COLO668 (cell line): ENCODE results near the gene CELF5.
A peak's percentile ranks its signal among the peaks of the same experiment; 100 is the strongest.
"Not testable (repeated sequence)": the region's sequence is repeated elsewhere in the genome, so short reads cannot be mapped to it uniquely, and the experiment has no call there.

Experiments
- DNase-seq: peaks from one replicate; lab custom pipeline; 2025; ENCODE audit not compliant: unreplicated experiment; lab: John Stamatoyannopoulos, UW

CELF5 gene

DNA sequence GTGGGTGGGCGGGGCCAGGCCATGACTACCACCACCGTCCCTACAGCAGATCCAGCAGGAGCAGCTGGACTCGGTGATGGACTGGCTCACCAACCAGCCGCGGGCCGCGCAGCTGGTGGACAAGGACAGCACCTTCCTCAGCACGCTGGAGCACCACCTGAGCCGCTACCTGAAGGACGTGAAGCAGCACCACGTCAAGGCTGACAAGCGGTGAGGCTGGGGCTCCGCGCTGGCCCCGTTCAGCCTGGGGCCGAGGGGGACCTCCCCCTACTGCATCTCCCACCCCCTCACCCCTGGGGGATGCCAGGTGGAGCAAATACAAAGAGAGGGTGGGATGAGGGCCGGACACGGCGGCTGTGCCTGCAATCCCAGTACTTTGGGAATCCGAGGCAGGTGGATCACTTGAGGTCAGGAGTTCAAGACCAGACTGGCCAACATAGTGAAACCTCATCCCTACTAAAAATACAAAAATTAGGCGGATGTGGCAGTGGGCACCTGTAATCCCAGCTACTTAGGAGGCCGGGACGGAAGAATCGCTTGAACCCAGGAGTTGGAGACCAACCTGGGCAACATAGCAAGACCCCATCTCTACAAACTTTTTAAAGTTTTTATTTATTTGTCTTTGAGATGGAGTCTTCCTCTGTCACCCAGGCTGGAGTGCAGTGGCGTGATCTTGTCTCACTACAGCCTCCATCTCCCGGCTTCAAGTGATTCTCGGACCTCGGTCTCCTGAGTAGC lies 18.1 kb upstream of the CELF5 start:
- DNase-seq = no peak

- no peak for DNase-seq
Observed at GRCh38 chr19:3207461-3208242, 16.8 kb upstream of the CELF5 start.

DNA sequence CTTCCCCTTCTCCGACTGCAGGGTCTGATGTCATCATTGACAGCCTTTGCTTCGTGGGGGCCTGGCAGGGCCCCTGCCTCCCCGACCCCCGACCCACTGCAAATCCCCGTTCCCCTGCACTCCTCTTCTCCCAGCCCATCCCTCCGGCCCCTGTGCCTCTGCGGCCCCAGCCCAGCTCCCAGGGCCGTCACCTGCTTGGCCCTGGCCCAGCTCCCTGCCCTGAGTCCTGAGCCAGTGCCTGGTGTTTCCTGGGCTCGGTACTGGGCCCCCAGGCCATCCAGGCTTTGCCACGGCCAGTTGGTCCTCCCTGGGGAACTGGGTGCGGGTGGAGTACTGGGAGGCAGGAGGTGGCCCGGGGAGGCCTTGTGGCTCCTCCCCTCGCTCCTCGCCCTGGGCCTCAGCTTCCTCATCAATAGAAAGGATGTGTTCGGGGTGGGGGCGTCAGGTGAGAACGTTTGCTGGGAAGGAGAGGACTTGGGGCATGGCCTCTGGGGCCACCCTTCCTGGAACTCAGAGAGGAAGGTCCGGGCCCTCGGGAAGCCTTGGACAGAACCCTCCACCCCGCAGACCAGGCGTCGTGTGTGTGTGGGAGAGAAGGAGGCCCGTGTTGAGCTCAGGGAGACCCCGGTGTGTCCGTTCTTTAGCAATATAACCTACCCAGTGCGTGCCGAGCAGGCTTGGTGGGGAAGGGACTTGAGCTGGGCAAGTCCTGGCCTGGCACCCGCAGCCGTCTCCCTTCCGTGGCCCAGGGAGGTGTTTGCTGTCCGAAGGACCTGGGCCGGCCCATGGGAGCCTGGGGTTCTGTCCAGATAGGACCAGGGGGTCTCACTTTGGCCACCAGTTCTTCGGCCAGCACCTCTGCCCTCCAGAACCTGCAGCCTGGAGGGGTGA lies 15.9 kb upstream of the CELF5 start:
- no peak for DNase-seq

DNA sequence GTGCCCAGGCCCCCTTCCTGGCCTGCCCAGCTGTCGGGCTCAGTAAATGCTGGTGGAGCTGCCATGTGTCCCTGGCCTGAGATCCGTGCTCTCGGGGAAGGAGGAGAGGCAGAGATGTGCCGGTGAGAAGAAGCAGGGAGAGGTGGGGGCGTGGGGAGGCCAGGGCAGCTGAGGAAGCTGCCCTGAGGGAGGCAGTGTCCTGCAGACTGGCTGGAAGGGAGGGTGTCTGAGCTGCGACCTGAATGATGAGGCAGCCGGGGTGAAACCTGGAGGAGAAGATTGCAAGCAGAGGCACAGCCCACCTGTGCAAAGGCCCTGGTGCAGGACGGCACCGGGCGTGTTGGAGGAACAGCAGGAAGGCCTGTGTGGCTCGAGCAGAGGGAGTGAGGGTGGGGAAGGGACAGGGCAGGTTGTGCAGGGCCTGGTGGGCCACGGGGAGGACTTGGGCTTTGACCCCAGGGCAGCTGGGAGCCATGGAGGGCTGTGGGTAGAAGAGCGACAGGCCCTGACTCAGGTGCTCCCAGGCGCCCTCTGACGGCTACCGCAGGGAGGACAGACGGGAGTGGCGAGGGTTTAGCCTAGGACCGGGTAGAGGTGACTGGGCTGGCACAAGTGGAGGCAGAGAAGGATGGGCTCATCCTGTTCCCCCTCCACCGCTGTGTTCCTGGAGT lies 14.0 kb upstream of the CELF5 start:
- peak; percentile 45 for DNase-seq

- DNase-seq = no peak
Observed at GRCh38 chr19:3211191-3211590, 13.3 kb upstream of the CELF5 start.

DNA sequence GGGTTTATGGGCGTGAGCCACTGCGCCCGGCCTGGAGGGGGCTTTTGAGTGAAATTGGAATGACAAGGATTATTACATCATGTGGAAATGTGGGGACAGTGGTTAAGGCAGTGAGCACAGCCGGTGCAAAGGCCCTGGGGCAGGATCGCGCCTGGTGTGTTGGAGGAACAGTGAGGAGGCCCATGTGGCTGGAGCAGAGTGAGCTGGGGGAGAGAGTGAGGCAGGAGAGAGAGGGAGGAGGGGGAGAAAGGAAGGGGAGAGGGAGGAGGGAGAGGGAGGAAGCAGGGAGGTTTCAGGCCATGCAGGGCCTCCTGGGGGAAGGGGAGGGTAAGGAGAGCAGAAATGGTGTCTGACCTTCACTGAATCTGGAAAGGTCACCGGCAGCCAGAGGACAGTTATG lies 11.3 kb upstream of the CELF5 start:
- no peak for DNase-seq

- no peak for DNase-seq
Observed at GRCh38 chr19:3216874-3217273, 7.6 kb upstream of the CELF5 start.

DNA sequence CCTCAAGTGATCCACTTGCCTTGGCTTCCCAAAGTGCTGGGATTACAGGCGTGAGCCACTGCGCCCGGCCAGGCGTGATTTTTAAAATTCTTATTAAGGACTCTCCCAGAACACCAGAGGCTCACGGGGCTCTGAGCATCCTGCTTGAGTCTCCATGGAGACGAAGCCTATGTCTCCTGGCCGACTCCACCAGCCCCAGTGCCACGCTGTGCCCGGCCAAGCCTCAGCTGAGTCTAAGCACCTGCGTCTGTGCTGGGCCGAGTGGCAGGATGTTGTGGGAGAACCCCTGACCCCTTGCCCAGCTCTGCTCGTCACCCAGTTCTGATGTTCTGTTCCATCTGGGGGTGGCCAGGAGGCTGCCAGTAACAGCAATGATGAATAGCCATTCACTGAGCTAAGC lies 3.9 kb upstream of the CELF5 start:
- DNase-seq = no peak

DNA sequence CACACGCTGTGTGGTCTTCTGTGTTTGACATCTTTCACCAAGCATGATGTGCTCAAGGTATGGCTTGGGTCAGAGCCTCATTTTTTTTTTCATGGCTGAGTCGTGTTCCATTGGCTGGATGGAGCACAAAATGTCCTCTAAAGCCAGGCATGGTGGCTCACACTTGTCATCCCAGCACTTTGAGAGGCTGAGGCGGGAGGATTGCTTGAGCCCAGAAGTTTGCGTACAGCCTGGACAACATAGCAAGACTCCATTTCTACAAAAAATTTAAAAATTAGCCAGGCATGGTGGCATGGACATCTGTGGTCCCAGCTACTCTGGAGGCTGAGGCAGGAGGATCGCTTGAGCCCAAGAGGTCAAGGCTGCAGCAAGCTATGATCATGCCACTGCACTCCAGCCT lies 2.9 kb upstream of the CELF5 start:
- not testable (repeated sequence) for DNase-seq

GRCh38 chr19:3222709-3223108 lies 1.8 kb upstream of the CELF5 start:
- DNase-seq = no peak

DNA sequence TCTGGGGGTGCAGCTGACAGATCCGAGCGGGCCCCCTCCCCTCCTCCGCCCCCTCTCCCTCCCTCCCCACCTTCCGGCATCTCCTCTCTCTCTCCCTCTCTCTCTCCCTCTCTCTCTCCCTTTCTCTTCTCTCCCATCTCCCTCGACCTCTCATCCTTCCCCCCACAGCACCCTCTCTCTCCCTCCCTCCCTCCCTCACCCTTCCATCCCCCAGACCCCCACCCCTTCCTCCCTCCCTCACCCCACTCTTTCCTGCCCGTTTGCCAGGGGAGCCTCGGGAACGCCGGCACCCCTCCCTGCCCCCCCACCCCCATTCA lies 666 bp downstream of the CELF5 start:
- DNase-seq = no peak

DNA sequence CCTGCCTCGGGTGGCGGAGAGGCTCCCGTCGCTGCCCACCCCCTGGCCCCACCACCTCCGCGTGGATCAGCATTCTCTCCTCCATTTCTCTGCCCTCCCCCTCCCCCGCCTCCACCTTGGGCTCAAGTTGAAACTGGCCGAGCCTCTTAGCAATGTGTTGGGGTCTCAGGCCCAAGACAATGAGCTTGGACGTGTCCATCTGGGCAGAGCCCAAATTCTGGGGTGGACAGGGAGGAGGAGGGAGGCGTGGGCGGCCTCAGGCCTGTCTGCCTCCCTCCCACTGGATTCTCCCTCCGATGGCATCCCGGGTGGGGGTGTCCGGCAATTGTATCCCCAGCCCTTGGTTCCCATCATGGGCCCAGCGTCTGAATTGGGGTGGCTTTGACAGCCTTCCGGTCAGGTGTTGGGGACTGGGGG lies 1.2 kb downstream of the CELF5 start:
- no peak for DNase-seq

DNA sequence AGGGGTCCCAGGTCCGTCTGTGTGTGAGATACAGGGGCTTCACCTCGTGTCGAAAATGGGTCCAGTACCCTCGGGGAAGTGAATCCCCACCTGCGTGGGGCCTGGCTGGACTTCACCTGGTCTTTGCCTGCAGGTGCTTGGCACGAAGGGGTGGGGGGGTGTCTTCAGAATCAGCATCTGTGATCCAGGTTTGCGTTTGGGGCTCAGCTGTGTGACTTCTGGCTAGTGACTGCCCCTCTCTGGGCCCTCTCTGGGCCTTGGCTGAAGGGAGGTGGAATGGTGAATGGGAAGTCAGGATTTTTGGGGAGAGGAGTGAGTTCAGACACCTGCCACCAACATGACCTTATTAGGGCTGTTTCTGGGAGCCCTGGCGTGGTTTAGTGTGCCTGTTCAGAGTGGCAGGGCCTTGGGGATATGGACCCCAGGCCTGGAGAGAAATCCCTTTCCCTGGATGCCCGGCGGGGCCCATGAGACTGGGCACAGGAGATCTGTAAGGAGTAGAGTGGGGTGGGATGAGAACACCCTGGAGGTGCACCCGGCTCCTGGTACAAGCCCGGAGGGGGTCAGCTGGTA lies 2.7 kb downstream of the CELF5 start:
- no peak for DNase-seq

GRCh38 chr19:3229346-3229743 lies 4.9 kb downstream of the CELF5 start:
- no peak for DNase-seq

DNA sequence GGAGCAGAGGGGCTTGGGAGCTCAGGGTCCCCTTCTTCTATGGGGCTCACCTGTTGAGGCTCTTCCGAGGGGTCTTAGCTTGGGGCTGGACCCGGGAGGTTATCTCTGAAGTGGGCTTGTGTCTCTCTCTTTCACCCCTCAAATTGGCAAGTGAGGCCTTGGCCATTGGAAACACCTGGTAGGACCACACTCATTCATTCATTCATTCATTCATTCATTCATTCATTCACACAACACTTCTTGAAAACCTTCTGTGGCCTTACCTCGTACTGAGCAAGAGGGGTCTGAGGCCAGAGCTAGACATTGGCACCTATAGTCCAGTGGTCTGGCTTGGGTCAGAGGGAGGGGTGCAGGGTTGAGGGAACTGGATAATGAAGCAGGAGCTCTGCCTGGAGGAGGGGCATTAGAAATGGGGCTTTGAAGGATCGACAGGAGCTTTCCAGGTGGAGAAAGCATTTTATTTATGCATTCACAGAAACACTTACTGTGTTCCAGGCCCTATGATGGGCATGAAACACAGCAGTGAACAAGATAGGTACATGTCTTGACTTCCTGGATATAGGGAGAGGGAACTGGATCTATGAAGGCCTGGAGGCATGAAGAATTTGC lies 5.5 kb downstream of the CELF5 start:
- no peak for DNase-seq

GRCh38 chr19:3231288-3231687 lies 6.8 kb downstream of the CELF5 start:
- DNase-seq = no peak

DNA sequence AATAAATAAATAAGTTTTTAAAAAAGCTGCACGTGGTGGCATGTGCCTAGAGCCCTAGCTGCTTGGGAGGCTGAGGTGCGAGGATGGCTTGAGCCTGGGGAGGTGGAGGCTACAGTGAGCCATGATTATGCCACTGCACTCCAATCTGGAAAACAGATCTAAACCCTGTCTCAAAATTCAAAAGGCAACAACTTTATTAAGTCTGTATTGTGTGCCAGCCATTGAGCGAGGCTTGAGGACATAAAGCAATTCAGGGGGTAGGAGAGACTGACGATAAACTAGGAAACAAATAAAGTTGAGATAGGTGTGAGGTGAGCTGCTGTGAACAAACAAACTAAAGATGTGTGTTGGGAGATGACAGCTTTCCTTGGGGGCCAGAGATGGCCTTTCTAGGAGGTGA lies 8.7 kb downstream of the CELF5 start:
- no peak for DNase-seq

GRCh38 chr19:3233831-3234230 lies 9.4 kb downstream of the CELF5 start:
- DNase-seq = no peak

GRCh38 chr19:3234800-3235199 lies 10.3 kb downstream of the CELF5 start:
- DNase-seq = no peak

DNA sequence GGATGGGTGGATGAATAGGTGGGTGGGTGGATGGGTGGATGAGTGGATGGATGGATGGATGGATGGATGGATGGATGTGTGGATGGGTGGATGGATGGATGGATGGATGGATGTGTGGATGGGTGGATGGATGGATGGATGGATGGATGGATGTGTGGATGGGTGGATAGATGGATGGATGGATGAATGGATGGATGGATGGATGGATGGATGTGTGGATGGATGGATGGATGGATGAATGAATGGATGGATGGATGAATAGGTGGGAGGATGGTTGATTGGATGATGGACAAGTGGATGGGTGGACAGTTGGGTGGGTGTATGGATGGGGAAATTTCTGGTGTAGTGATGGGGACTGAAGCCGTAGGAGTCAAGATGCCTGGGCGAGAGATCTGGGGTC lies 11.1 kb downstream of the CELF5 start:
- not testable (repeated sequence) for DNase-seq
